Esophagus muscularis mucosa (tissue), 4 donors: ENCODE measurements around the gene IRX2. TPM values are rescaled to one million over a fixed set of nuclear protein-coding genes. Genes with fewer than 3 reads are reported as not detected.

Experiments
- DNase-seq: peaks from one replicate; pipeline ENCODE4 v3.0.0-alpha.2; 2017; ENCODE audit errors: extremely low spot score
- H3K27ac ChIP-seq, 4 donors: fragments of 200-600 bp; sonication (generic); replicated peaks in 1 of 4; 1 replicate in 3 of 4; 2 replicates in 1 of 4; pipeline ENCODE4 v1.5.1; 2016 to 2019; ENCODE audit warnings: mild to moderate bottlenecking in 1 of 4
- H3K27me3 ChIP-seq, 4 donors: fragments of 200-600 bp; sonication (generic); one replicate each; pipeline versions ENCODE4 v1.5.1 to v1.6.0; 2016 to 2019
- H3K36me3 ChIP-seq, 4 donors: fragments of 200-600 bp; sonication (generic); one replicate each; pipeline ENCODE4 v1.5.1; 2016 to 2019
- H3K4me1 ChIP-seq, 4 donors: fragments of 200-600 bp; sonication (generic); one replicate each; pipeline ENCODE4 v1.5.1; 2016 to 2019
- H3K4me3 ChIP-seq, 4 donors: fragments of 200-600 bp; sonication (generic); 1 replicate in 2 of 4; 2 replicates in 2 of 4; pipeline ENCODE4 v1.5.1; 2016 to 2019; ENCODE audit warnings: mild to moderate bottlenecking in 4 of 4, moderate library complexity in 1 of 4
- H3K9me3 ChIP-seq, 4 donors: fragments of 200-600 bp; sonication (generic); 1 replicate in 3 of 4; 2 replicates in 1 of 4; pipeline ENCODE4 v1.5.1; 2016 to 2019
- EP300 ChIP-seq: sonication (generic); formaldehyde crosslinking; IDR thresholded peaks from one replicate; pipeline ENCODE4 v1.6.1; 2017; ENCODE audit warnings: antibody characterized with exemption
- POLR2A ChIP-seq: fragments of 450-650 bp; IDR thresholded peaks from one replicate; pipeline ENCODE4 v1.6.1; 2017; ENCODE audit warnings: antibody characterized with exemption, moderate library complexity, mild to moderate bottlenecking, low read depth
- POLR2AphosphoS5 ChIP-seq, 2 donors: sonication (generic); formaldehyde crosslinking; IDR thresholded peaks; one replicate each; pipeline ENCODE4 v1.6.1; 2017; ENCODE audit warnings: antibody characterized with exemption in 2 of 2
- WGBS: methylation state at CpG from one replicate; pipeline ENCODE4 v1.1.5; 2018; 5-methylcytosine and 5-hydroxymethylcytosine counted together
- intact Hi-C: fragments of 100-400 bp; cut with DNase I; formaldehyde crosslinking; loops from one replicate; pipeline ENCODE4 v1.15.1; 2023
- total RNA-seq, 4 donors: library from RNA; depleted of rRNA; stranded (reverse); fragments of >200 nt; gene quantifications; one replicate each; pipeline versions ENCODE4 v1.1.0 to v1.2.1, GENCODE V29; 2016
- TF ChIP-seq, protein P1 (sequence below), 3 experiments: fragments of 200-600 bp in 2 of 3; fragments of 450-650 bp in 1 of 3; sonication (generic) in 2 of 3; IDR thresholded peaks; one replicate each; pipeline ENCODE4 v1.5.1; 2017 to 2019; ENCODE audit warnings: antibody characterized with exemption in 3 of 3, mild to moderate bottlenecking in 2 of 3, moderate library complexity in 1 of 3

Gene IRX2
- total RNA-seq, 4 donors from 2014 or later = 0.17 to 0.26 TPM; not detected in 2

DNA sequence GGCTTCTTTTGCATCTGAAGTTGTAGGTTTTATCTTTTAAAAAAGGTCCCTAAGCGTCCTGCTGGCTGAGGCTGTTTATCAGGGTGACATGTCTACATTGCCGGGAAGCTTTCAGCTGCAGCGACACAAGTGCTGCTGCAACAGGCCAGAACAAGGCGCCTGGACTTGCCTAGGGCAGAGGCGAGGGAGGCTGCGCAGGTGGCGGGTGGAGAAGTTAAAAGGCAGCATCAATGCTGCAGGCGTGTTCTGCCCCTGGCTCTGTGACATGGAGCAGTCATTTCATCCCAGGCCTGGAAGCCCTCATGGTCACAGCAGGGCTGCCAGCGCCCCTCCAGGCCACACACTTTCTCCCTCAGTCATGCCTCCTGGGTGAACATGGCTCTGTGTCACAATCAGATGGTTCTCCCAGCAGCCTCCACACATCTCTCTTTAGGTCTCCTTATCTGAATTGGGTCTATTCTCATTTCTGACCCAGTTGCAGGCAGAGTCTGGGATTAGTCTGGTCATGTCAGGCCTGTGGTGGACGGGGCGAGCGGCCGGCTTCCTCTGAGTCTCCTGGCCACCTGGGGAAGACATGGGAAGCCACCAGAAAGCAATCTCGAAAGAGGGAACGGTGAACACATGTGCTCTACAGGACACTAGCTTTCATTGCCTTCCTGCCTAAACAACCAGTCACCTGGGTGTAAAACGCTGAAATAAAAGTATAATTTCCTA is 41.3 kb downstream of the IRX2 start:
- no peaks in the 10 kb centered on the region for H3K4me1 ChIP-seq
- no peaks in the 10 kb centered on the region for H3K36me3 ChIP-seq
- intact Hi-C loops = no loop called here
- TF ChIP-seq EP300 (no peak), POLR2AphosphoS5 (IDR thresholded peaks at IDR 0.05) (no peak), POLR2A (no peak)
- TF ChIP-seq, protein P1, sequence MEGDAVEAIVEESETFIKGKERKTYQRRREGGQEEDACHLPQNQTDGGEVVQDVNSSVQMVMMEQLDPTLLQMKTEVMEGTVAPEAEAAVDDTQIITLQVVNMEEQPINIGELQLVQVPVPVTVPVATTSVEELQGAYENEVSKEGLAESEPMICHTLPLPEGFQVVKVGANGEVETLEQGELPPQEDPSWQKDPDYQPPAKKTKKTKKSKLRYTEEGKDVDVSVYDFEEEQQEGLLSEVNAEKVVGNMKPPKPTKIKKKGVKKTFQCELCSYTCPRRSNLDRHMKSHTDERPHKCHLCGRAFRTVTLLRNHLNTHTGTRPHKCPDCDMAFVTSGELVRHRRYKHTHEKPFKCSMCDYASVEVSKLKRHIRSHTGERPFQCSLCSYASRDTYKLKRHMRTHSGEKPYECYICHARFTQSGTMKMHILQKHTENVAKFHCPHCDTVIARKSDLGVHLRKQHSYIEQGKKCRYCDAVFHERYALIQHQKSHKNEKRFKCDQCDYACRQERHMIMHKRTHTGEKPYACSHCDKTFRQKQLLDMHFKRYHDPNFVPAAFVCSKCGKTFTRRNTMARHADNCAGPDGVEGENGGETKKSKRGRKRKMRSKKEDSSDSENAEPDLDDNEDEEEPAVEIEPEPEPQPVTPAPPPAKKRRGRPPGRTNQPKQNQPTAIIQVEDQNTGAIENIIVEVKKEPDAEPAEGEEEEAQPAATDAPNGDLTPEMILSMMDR (IDR thresholded peaks at IDR 0.05) = no peak
- 77% methylated on average over 16 of the region's 16 CpGs for WGBS
- H3K27ac ChIP-seq = no peak overlapping the region
- H3K9me3 ChIP-seq = no peaks in the 10 kb centered on the region
- no peak overlapping the region for H3K4me3 ChIP-seq
- peaks cover 0 to 32% (median 0%) of the 10 kb centered on the region in 4 donors for H3K27me3 ChIP-seq
- no peak for DNase-seq

DNA sequence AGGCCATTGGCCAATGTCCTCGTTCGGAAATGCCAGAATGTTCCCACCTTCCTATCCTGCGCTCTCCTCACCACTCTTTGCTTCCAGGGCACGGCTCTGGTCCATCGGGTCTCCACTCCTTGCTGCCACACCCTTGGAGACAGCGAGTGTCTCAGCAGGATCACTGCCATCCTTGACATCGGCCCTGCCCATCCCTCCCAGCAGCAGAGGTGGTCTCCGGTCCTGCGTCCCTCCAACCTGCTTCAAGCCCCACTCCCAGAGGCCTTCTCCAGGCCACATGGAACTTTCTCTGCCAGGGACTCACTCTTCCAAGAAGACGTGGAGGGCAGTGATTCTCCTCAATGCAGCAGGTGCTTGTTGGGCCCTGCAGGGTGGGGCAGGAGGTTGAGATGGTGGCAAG is 42.7 kb downstream of the IRX2 start:
- no peak overlapping the region for H3K4me3 ChIP-seq
- 72% methylated on average over 8 of the region's 10 CpGs for WGBS
- H3K27me3 ChIP-seq = peaks cover 0 to 26% (median 0%) of the 10 kb centered on the region in 4 donors
- intact Hi-C loops = no loop called here
- H3K36me3 ChIP-seq = no peaks in the 10 kb centered on the region
- H3K9me3 ChIP-seq = no peaks in the 10 kb centered on the region
- H3K4me1 ChIP-seq = no peaks in the 10 kb centered on the region
- H3K27ac ChIP-seq = no peak overlapping the region
- TF ChIP-seq, protein P1 (IDR thresholded peaks at IDR 0.05) = no peak
- no peak for TF ChIP-seq POLR2AphosphoS5 (IDR thresholded peaks at IDR 0.05)
- TF ChIP-seq POLR2A = no peak
- TF ChIP-seq EP300 = no peak
- DNase-seq = no peak

DNA sequence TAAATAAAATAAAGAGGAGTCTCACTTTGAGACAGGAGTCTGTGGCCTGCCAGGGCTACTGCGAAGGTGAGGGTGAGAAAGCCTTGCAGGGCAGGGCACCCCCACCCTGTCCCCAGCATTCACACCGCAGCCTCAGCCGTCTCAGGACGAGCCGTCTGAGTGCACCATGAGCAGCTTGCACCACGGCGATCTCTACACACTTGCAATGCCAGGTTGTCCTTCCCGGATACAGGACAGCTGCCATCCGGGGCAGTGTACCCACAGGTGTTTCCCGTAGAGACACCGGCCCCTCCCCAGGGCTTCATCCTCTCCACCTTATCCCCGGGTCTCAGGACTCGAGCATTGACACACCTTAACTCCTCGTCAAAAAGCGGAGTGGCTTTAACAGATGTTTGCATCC is 43.3 kb downstream of the IRX2 start:
- 82% methylated on average over 15 of the region's 15 CpGs for WGBS
- Histone ChIP-seq H3K27ac (no peak overlapping the region), H3K4me3 (no peak overlapping the region), H3K27me3 (peaks cover 0 to 30% (median 0%) of the 10 kb centered on the region in 4 donors), H3K4me1 (no peaks in the 10 kb centered on the region), H3K36me3 (no peaks in the 10 kb centered on the region), H3K9me3 (no peaks in the 10 kb centered on the region)
- TF ChIP-seq POLR2A (no peak), POLR2AphosphoS5 (IDR thresholded peaks at IDR 0.05) (no peak), EP300 (no peak)
- TF ChIP-seq, protein P1 (IDR thresholded peaks at IDR 0.05) = no peak
- intact Hi-C loops = no loop called here
- DNase-seq = no peak

DNA sequence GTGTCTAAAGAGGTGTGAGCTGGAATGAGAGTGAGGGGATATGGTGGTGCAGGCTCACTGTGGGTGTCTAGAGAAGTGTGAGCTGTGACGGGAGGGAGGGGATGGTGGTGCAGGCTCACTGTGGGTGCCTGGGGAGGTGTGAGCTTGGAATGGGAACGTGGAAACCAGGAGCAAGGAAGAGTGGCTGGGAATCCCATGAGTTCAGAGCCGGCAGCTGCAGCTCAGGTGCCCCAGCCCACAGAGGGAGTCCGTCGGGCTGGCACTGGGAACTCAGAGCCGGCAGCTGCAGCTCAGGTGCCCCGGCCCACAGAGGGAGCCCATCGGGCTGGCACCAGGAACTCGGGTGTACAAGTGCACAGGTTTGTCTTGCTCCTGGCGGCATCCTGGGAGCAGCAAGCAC is 45.6 kb downstream of the IRX2 start:
- Histone ChIP-seq H3K4me1 (no peaks in the 10 kb centered on the region), H3K27ac (no peak overlapping the region), H3K4me3 (no peak overlapping the region), H3K9me3 (no peaks in the 10 kb centered on the region), H3K36me3 (no peaks in the 10 kb centered on the region), H3K27me3 (peaks cover 0 to 37% (median 0%) of the 10 kb centered on the region in 4 donors)
- TF ChIP-seq POLR2AphosphoS5 (IDR thresholded peaks at IDR 0.05) = no peak
- no peak for TF ChIP-seq EP300
- no peak for TF ChIP-seq POLR2A
- TF ChIP-seq, protein P1 (IDR thresholded peaks at IDR 0.05) = no peak
- no peak for DNase-seq
- 65% methylated on average over 10 of the region's 10 CpGs for WGBS
- intact Hi-C loops = no loop called here
